HCT116 (cell line): ENCODE data around the gene TMEM132C. TPM values are rescaled to one million over a fixed set of nuclear protein-coding genes. Genes with fewer than 3 reads are reported as not detected.

Source experiments
- ATAC-seq: fragments of 200-7000 bp; cut with Tn5 transposase; 2 replicates; pipeline ENCODE4 v1.9.1; 2020; ENCODE audit warnings: mild to moderate bottlenecking, moderate library complexity
- BruUV-seq: library from RNA; stranded (reverse); fragments of 400-500 nt; replicated peaks from 2 replicates; lab custom pipeline; 2021; lab: Mats Ljungman, UMichigan
- CTCF ChIA-PET: fragments of 300-600 bp; sonication (Branson Sonifier 250); formaldehyde crosslinking; loops from one replicate; lab custom pipeline; 2021; ENCODE audit warnings: antibody characterized with exemption; lab: Charles Lee
- POLR2A ChIA-PET: fragments of 300-600, 350-600 bp; sonication (Branson Sonifier 250); formaldehyde crosslinking; loops from one replicate; lab custom pipeline; 2021; ENCODE audit warnings: antibody characterized with exemption; lab: Charles Lee
- RAD21 ChIA-PET, 2 experiments: fragments of 300-600 bp; sonication (Branson Sonifier 250); formaldehyde crosslinking; loops; one replicate each; lab custom pipeline; 2023; ENCODE audit warnings: low total read pairs in 2 of 2; ENCODE audit not compliant: uncharacterized antibody in 2 of 2, unreplicated experiment in 2 of 2, low non-redundant PET in 1 of 2; lab: Charles Lee
- DNase-seq: peaks from one replicate; pipeline ENCODE4 v3.0.0-alpha.2; 2010; ENCODE audit warnings: low read depth, low spot score
- H2AFZ ChIP-seq: fragments of 200-600 bp; shearing (Covaris generic), sonication (generic); 2 replicates; pipeline ENCODE4 v1.6.1; 2017; ENCODE audit warnings: low read depth, mixed run types, mixed read lengths, antibody characterized with exemption, low read length; ENCODE audit not compliant: poor library complexity, severe bottlenecking
- H3K27ac ChIP-seq: 2 replicates; pipeline ENCODE4 v1.5.1; 2012; ENCODE audit warnings: low read depth, low read length
- H3K27me3 ChIP-seq: fragments of 200-600 bp; sonication (generic); 2 replicates; pipeline ENCODE4 v1.6.1; 2016; ENCODE audit warnings: mixed run types, low read length, mixed read lengths; ENCODE audit not compliant: insufficient read depth
- H3K36me3 ChIP-seq, 2 experiments: fragments of 200-500 bp in 1 of 2; fragments of 200-600 bp in 1 of 2; sonication (Bioruptor generic) in 1 of 2; sonication (generic) in 1 of 2; 2 replicates each; pipeline versions ENCODE4 v1.5.1 to v1.6.1; 2014 to 2016; ENCODE audit warnings: low read length in 2 of 2, inconsistent platforms in 1 of 2, mixed read lengths in 1 of 2, mixed run types in 1 of 2; ENCODE audit not compliant: insufficient read depth in 2 of 2, control insufficient read depth in 1 of 2
- H3K4me1 ChIP-seq, 2 experiments: fragments of 200-600 bp in 1 of 2; sonication (generic) in 1 of 2; 2 replicates each; pipeline versions ENCODE4 v1.5.1 to v1.6.1; 2012 to 2017; ENCODE audit warnings: low read length in 2 of 2, inconsistent platforms in 1 of 2, mild to moderate bottlenecking in 1 of 2, mixed read lengths in 1 of 2, mixed run types in 1 of 2, moderate library complexity in 1 of 2; ENCODE audit not compliant: insufficient read depth in 2 of 2, control insufficient read depth in 1 of 2
- H3K4me2 ChIP-seq: fragments of 200-600 bp; sonication (generic); 2 replicates; pipeline ENCODE4 v1.6.1; 2017; ENCODE audit warnings: mixed run types, low read length, mixed read lengths
- H3K4me3 ChIP-seq, 2 experiments: fragments of 200-600 bp in 1 of 2; sonication (generic) in 1 of 2; replicated peaks in 1 of 2; 2 replicates each; pipeline ENCODE4 v1.5.1; 2011 to 2016; ENCODE audit warnings: low read length in 2 of 2, control low read depth in 1 of 2, low read depth in 1 of 2, mild to moderate bottlenecking in 1 of 2, mixed read lengths in 1 of 2, mixed run types in 1 of 2
- H3K79me2 ChIP-seq: fragments of 200-600 bp; sonication (generic); 2 replicates; pipeline ENCODE4 v1.6.1; 2017; ENCODE audit warnings: mild to moderate bottlenecking, mixed run types, low read length, moderate library complexity, mixed read lengths; ENCODE audit not compliant: insufficient read depth
- H3K9ac ChIP-seq: fragments of 200-600 bp; sonication (generic); 2 replicates; pipeline ENCODE4 v1.6.1; 2016; ENCODE audit warnings: low read length, mixed read lengths
- H3K9me2 ChIP-seq: fragments of 200-600 bp; sonication (generic), shearing (Covaris generic); 2 replicates; pipeline ENCODE4 v1.6.1; 2017; ENCODE audit warnings: mixed run types, mild to moderate bottlenecking, moderate library complexity; ENCODE audit not compliant: insufficient read depth
- H3K9me3 ChIP-seq, 2 experiments: fragments of 200-500 bp in 1 of 2; fragments of 200-600 bp in 1 of 2; sonication (Bioruptor generic) in 1 of 2; sonication (generic) in 1 of 2; 2 replicates each; pipeline ENCODE4 v1.6.1; 2014 to 2017; ENCODE audit warnings: low read length in 2 of 2, mixed read lengths in 2 of 2, inconsistent platforms in 1 of 2, low read depth in 1 of 2, mild to moderate bottlenecking in 1 of 2, mixed run types in 1 of 2, moderate library complexity in 1 of 2; ENCODE audit not compliant: control insufficient read depth in 1 of 2, insufficient read depth in 1 of 2
- H4K20me1 ChIP-seq: fragments of 200-600 bp; sonication (generic), shearing (Covaris generic); 2 replicates; pipeline ENCODE4 v1.6.1; 2017; ENCODE audit warnings: mixed run types, mild to moderate bottlenecking, moderate library complexity; ENCODE audit not compliant: insufficient read depth
- ATF3 ChIP-seq: IDR thresholded peaks from 2 replicates; pipeline ENCODE4 v1.6.1; 2012
- CBX3 ChIP-seq: IDR thresholded peaks from 2 replicates; pipeline ENCODE4 v1.6.1; 2012; ENCODE audit warnings: low read depth
- CEBPB ChIP-seq: IDR thresholded peaks from 2 replicates; pipeline ENCODE4 v1.6.1; 2012; ENCODE audit warnings: low read depth
- EZH2phosphoT487 ChIP-seq: fragments of 200-600 bp; IDR thresholded peaks from 2 replicates; pipeline ENCODE4 v1.6.1; 2018; ENCODE audit warnings: antibody characterized with exemption, borderline replicate concordance
- MAX ChIP-seq: IDR thresholded peaks from 2 replicates; pipeline ENCODE4 v1.6.1; 2012
- POLR2AphosphoS5 ChIP-seq: IDR thresholded peaks from 2 replicates; pipeline ENCODE4 v1.6.1; 2011; ENCODE audit warnings: mild to moderate bottlenecking, low read depth, low read length, moderate library complexity
- SRF ChIP-seq: IDR thresholded peaks from 2 replicates; pipeline ENCODE4 v1.6.1; 2012; ENCODE audit warnings: low read depth
- YY1 ChIP-seq: IDR thresholded peaks from 2 replicates; pipeline ENCODE4 v1.6.1; 2011; ENCODE audit warnings: low read length, low read depth, moderate library complexity, mild to moderate bottlenecking; ENCODE audit not compliant: insufficient replicate concordance; ENCODE audit errors: extremely low read depth
- ZBTB33 ChIP-seq: IDR thresholded peaks from 2 replicates; pipeline ENCODE4 v1.6.1; 2011; ENCODE audit warnings: mild to moderate bottlenecking, low read length, moderate library complexity; ENCODE audit not compliant: insufficient replicate concordance; ENCODE audit errors: extremely low read depth
- ZFX ChIP-seq: fragments of 450-650 bp; IDR thresholded peaks from 2 replicates; pipeline ENCODE4 v1.6.1; 2017
- intact Hi-C: fragments of 100-400 bp; cut with micrococcal nuclease; formaldehyde crosslinking; loops from 2 replicates; pipeline ENCODE4 v1.10.0; 2022
- total RNA-seq: library from RNA; stranded (reverse); gene quantifications from one replicate; pipeline ENCODE4 v1.2.1, GENCODE V29; 2021; ENCODE audit not compliant: unreplicated experiment

The TMEM132C gene
- total RNA-seq, 1 experiment from 2014 or later: not detected

- Histone ChIP-seq H3K4me3 (no peak overlapping the region), H3K79me2 (no peaks in the 10 kb centered on the region), H3K9me2 (no peaks in the 10 kb centered on the region), H3K9me3 (0 out of 4 replicates have a peak, but pooled peaks cover 0 to under 1% of the 10 kb centered on the region in 2 experiments), H3K4me1 (no peaks in the 10 kb centered on the region), H3K27me3 (no peaks in the 10 kb centered on the region), H3K36me3 (no peaks in the 10 kb centered on the region), H4K20me1 (no peaks in the 10 kb centered on the region), H2AFZ (no peak overlapping the region), H3K4me2 (no peak overlapping the region), H3K9ac (no peak overlapping the region), H3K27ac (no peak overlapping the region)
- no TSS peak for BruUV-seq
- DNase-seq: no peak
- ChIA-PET POLR2A (no interaction called here), RAD21 (no interaction called here), CTCF (no interaction called here)
- no peak for ATAC-seq
- TF ChIP-seq CBX3 (no peak), ATF3 (no peak), CEBPB (no peak), YY1 (no peak), EZH2phosphoT487 (no peak), ZBTB33 (no peak), ZFX (no peak), POLR2AphosphoS5 (no peak), SRF (no peak), MAX (no peak)
- intact Hi-C loops: no loop called here
Measured at GRCh38 chr12:128724468-128725046, 457.6 kb downstream of the TMEM132C start.
